HEK293 (cell line): ENCODE measurements around the gene SMIM7.
A peak's percentile ranks its signal among the peaks of the same experiment; 100 is the strongest.

Source experiments
- CTCF ChIA-PET: fragments of 350-600 bp; formaldehyde crosslinking; extraction: SDS; loops from one replicate; lab custom pipeline; 2021; ENCODE audit warnings: antibody characterized with exemption; lab: Yijun Ruan, JAX
- POLR2A ChIA-PET: fragments of 300-600 bp; formaldehyde crosslinking; extraction: SDS; loops from one replicate; lab custom pipeline; 2020; ENCODE audit warnings: antibody characterized with exemption, inconsistent platforms; lab: Yijun Ruan, JAX
- H3K27ac ChIP-seq: fragments of 200-500 bp; sonication (Bioruptor generic); 2 replicates; pipeline ENCODE4 v1.5.1; 2014; ENCODE audit warnings: low read depth, low read length, control low read depth, inconsistent platforms; ENCODE audit errors: extremely low read depth
- H3K36me3 ChIP-seq, 2 experiments: fragments of 200-500 bp in 1 of 2; sonication (Bioruptor generic) in 1 of 2; 1 replicate in 1 of 2; 2 replicates in 1 of 2; pipeline ENCODE4 v1.5.1; 2014 to 2017; ENCODE audit warnings: inconsistent platforms in 2 of 2, low read length in 2 of 2; ENCODE audit not compliant: control insufficient read depth in 2 of 2, insufficient read depth in 1 of 2
- H3K4me1 ChIP-seq: fragments of 200-500 bp; sonication (Bioruptor generic); 2 replicates; pipeline ENCODE4 v1.5.1; 2014; ENCODE audit warnings: mild to moderate bottlenecking, low read length, inconsistent platforms; ENCODE audit not compliant: control insufficient read depth, insufficient read depth
- H3K4me3 ChIP-seq: 2 replicates; pipeline ENCODE4 v1.5.1; 2011; ENCODE audit warnings: low read depth, mild to moderate bottlenecking, control low read depth, low read length, moderate library complexity
- H3K9me3 ChIP-seq: fragments of 200-500 bp; sonication (Bioruptor generic); 2 replicates; pipeline ENCODE4 v1.5.1; 2014; ENCODE audit warnings: low read depth, low read length, inconsistent platforms; ENCODE audit not compliant: control insufficient read depth, insufficient read depth
- PRDM1 ChIP-seq: fragments of 450-650 bp; formaldehyde crosslinking; IDR thresholded peaks from 2 replicates; pipeline ENCODE4; 2016; ENCODE audit warnings: missing biosample characterization, missing genetic modification characterization
- REPIN1 ChIP-seq: fragments of 450-650 bp; formaldehyde crosslinking; IDR thresholded peaks from 2 replicates; pipeline ENCODE4 v1.5.1; 2017; ENCODE audit warnings: missing biosample characterization, missing genetic modification characterization, low read depth
- YY2 ChIP-seq: fragments of 450-650 bp; formaldehyde crosslinking; IDR thresholded peaks from 2 replicates; pipeline ENCODE4 v1.5.1; 2016; ENCODE audit warnings: missing biosample characterization, missing genetic modification characterization
- ZNF10 ChIP-seq: fragments of 450-650 bp; formaldehyde crosslinking; IDR thresholded peaks from 2 replicates; pipeline ENCODE4 v1.5.1; 2017; ENCODE audit warnings: missing biosample characterization, missing genetic modification characterization
- ZNF140 ChIP-seq: fragments of 450-650 bp; formaldehyde crosslinking; IDR thresholded peaks from 2 replicates; pipeline ENCODE4 v1.5.1; 2016; ENCODE audit warnings: missing biosample characterization, missing genetic modification characterization
- ZNF211 ChIP-seq: fragments of 450-650 bp; formaldehyde crosslinking; IDR thresholded peaks from 2 replicates; pipeline ENCODE4 v1.5.1; 2016; ENCODE audit warnings: low read depth, missing biosample characterization, missing genetic modification characterization
- ZNF24 ChIP-seq: fragments of 450-650 bp; formaldehyde crosslinking; IDR thresholded peaks from 2 replicates; pipeline ENCODE4 v1.5.1; 2016; ENCODE audit warnings: missing biosample characterization, missing genetic modification characterization
- ZNF423 ChIP-seq: fragments of 450-650 bp; formaldehyde crosslinking; IDR thresholded peaks from 2 replicates; pipeline ENCODE4 v1.5.1; 2016; ENCODE audit warnings: missing biosample characterization, missing genetic modification characterization
- ZNF529 ChIP-seq: fragments of 450-650 bp; formaldehyde crosslinking; IDR thresholded peaks from 2 replicates; pipeline ENCODE4 v1.5.1; 2017; ENCODE audit warnings: missing genetic modification characterization, missing biosample characterization; ENCODE audit not compliant: insufficient replicate concordance
- ZNF585B ChIP-seq: fragments of 450-650 bp; formaldehyde crosslinking; IDR thresholded peaks from 2 replicates; pipeline ENCODE4 v1.5.1; 2016; ENCODE audit warnings: missing biosample characterization, missing genetic modification characterization
- ZNF658 ChIP-seq: fragments of 450-650 bp; formaldehyde crosslinking; IDR thresholded peaks from 2 replicates; pipeline ENCODE4; 2016; ENCODE audit warnings: missing biosample characterization, missing genetic modification characterization
- ZNF664 ChIP-seq: fragments of 450-650 bp; formaldehyde crosslinking; IDR thresholded peaks from 2 replicates; pipeline ENCODE4 v1.5.1; 2016; ENCODE audit warnings: missing biosample characterization, missing genetic modification characterization
- ZNF830 ChIP-seq: fragments of 450-650 bp; IDR thresholded peaks from 2 replicates; pipeline ENCODE4 v1.5.0; 2018; ENCODE audit warnings: missing biosample characterization, missing genetic modification characterization, low read depth, mild to moderate bottlenecking, moderate library complexity
- TF ChIP-seq, protein P1 (sequence below): fragments of 450-650 bp; formaldehyde crosslinking; IDR thresholded peaks from 2 replicates; pipeline ENCODE4 v1.5.1; 2016; ENCODE audit warnings: missing biosample characterization, missing genetic modification characterization, borderline replicate concordance
- TF ChIP-seq, protein P2 (sequence below): fragments of 450-650 bp; formaldehyde crosslinking; IDR thresholded peaks from 2 replicates; pipeline ENCODE4 v1.5.1; 2016; ENCODE audit warnings: missing biosample characterization, missing genetic modification characterization
- TF ChIP-seq, protein P3 (sequence below): fragments of 450-650 bp; IDR thresholded peaks from 2 replicates; pipeline ENCODE4 v1.5.1; 2018; ENCODE audit warnings: missing biosample characterization, missing genetic modification characterization

SMIM7 gene

DNA sequence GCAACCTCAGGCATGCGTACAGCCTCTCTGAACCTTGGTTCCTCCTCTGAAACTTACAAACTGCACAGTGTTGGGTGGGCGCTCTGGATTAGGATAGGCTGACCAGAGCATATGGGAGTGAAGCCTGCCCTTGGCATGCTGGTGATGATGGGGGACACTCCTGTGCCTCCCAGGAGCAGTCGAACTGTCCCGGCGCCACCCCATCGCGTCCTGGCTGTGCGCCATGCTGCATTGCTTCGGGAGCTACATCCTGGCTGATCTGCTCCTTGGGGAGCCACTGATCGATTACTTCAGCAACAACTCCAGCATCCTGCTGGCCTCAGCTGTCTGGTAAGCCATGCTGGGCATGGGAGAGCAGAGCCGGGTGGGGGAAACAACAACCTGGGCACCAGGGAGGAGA, 19.9 kb upstream of the SMIM7 start:
- POLR2A ChIA-PET, result interaction anchor here (0.6 kb wide), 1 partner anchor 625 kb away, joined by 4 read pairs; no protein-coding TSS in a partner anchor
- TF ChIP-seq, protein P1, sequence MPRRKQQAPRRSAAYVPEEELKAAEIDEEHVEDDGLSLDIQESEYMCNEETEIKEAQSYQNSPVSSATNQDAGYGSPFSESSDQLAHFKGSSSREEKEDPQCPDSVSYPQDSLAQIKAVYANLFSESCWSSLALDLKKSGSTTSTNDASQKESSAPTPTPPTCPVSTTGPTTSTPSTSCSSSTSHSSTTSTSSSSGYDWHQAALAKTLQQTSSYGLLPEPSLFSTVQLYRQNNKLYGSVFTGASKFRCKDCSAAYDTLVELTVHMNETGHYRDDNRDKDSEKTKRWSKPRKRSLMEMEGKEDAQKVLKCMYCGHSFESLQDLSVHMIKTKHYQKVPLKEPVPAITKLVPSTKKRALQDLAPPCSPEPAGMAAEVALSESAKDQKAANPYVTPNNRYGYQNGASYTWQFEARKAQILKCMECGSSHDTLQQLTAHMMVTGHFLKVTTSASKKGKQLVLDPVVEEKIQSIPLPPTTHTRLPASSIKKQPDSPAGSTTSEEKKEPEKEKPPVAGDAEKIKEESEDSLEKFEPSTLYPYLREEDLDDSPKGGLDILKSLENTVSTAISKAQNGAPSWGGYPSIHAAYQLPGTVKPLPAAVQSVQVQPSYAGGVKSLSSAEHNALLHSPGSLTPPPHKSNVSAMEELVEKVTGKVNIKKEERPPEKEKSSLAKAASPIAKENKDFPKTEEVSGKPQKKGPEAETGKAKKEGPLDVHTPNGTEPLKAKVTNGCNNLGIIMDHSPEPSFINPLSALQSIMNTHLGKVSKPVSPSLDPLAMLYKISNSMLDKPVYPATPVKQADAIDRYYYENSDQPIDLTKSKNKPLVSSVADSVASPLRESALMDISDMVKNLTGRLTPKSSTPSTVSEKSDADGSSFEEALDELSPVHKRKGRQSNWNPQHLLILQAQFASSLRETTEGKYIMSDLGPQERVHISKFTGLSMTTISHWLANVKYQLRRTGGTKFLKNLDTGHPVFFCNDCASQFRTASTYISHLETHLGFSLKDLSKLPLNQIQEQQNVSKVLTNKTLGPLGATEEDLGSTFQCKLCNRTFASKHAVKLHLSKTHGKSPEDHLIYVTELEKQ (tag by site-specific recombination), result no peak
- TF ChIP-seq, protein P2, sequence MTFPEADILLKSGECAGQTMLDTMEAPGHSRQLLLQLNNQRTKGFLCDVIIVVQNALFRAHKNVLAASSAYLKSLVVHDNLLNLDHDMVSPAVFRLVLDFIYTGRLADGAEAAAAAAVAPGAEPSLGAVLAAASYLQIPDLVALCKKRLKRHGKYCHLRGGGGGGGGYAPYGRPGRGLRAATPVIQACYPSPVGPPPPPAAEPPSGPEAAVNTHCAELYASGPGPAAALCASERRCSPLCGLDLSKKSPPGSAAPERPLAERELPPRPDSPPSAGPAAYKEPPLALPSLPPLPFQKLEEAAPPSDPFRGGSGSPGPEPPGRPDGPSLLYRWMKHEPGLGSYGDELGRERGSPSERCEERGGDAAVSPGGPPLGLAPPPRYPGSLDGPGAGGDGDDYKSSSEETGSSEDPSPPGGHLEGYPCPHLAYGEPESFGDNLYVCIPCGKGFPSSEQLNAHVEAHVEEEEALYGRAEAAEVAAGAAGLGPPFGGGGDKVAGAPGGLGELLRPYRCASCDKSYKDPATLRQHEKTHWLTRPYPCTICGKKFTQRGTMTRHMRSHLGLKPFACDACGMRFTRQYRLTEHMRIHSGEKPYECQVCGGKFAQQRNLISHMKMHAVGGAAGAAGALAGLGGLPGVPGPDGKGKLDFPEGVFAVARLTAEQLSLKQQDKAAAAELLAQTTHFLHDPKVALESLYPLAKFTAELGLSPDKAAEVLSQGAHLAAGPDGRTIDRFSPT (tag by site-specific recombination), result no peak
- TF ChIP-seq ZNF24 (tag by site-specific recombination) (no peak), ZNF423 (tag by site-specific recombination) (no peak), ZNF140 (tag by site-specific recombination) (no peak), YY2 (tag by site-specific recombination) (no peak), ZNF658 (tag by site-specific recombination) (no peak), ZNF211 (tag by site-specific recombination) (no peak), ZNF664 (tag by site-specific recombination) (no peak)
- no peak overlapping the region for H3K4me3 ChIP-seq
- no peaks in the 10 kb centered on the region for H3K9me3 ChIP-seq
- H3K27ac ChIP-seq, result no peak overlapping the region
- CTCF ChIA-PET, result no interaction called here
- H3K4me1 ChIP-seq, result no peaks in the 10 kb centered on the region
- H3K36me3 ChIP-seq, result peaks cover 0 to 21% of the 10 kb centered on the region in 2 experiments; a peak in 1 of 3 replicates

DNA sequence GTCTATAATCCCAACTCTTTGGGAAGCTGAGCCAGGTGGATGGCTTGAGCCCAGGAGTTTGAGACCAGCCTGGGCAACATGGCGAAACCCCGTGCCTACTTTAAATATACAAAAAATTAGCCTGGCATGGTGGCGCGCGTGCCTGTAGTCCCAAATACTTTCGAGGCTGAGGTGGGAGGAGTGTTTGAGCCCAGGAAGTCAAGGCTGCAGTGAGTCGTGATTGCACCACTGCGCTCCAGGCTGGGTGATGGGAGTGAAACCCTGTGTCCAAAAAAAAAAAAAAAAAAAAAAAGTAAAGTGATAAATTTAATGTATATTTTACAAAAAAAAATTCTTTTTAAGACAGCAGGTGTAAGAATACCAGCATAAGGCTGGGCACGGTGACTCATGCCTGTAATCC, 18.6 kb upstream of the SMIM7 start:
- Histone ChIP-seq H3K36me3 (peaks cover 0 to 21% of the 10 kb centered on the region in 2 experiments; a peak in 1 of 3 replicates), H3K4me1 (no peaks in the 10 kb centered on the region), H3K27ac (no peak overlapping the region), H3K9me3 (no peaks in the 10 kb centered on the region), H3K4me3 (no peak overlapping the region)
- TF ChIP-seq, protein P3, sequence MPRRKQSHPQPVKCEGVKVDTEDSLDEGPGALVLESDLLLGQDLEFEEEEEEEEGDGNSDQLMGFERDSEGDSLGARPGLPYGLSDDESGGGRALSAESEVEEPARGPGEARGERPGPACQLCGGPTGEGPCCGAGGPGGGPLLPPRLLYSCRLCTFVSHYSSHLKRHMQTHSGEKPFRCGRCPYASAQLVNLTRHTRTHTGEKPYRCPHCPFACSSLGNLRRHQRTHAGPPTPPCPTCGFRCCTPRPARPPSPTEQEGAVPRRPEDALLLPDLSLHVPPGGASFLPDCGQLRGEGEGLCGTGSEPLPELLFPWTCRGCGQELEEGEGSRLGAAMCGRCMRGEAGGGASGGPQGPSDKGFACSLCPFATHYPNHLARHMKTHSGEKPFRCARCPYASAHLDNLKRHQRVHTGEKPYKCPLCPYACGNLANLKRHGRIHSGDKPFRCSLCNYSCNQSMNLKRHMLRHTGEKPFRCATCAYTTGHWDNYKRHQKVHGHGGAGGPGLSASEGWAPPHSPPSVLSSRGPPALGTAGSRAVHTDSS (tag by site-specific recombination), result no peak
- TF ChIP-seq ZNF585B (tag by site-specific recombination), result no peak
- no peak for TF ChIP-seq REPIN1 (tag by site-specific recombination)
- no peak for TF ChIP-seq ZNF10 (tag by site-specific recombination)
- TF ChIP-seq ZNF830, result no peak
- ChIA-PET CTCF (no interaction called here), POLR2A (interaction anchor here (0.6 to 1.5 kb wide), 2 partner anchors 18 to 63 kb away, joined by 4 to 7 read pairs; partner anchors contain the start of gene TMEM38A)

DNA sequence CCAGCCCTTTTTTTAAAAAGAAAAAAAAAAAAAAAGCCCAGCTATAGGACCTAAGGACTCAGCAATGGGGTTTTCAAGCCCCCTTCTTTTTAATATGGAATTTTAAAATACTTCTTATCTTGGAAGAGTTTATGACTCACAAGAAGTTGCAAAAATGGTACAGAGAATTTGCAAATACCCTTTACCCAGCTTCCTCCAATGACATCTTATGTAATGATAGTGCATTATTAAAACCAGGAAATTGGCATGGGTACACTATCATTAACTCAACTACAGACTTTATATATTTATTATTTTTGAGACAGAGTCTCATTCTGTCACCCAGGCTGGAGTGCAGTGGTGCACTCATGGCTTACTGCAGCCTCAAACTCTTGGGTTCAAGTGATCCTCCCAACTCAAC, 17.1 kb upstream of the SMIM7 start:
- H3K36me3 ChIP-seq, result peaks cover 0 to 21% of the 10 kb centered on the region in 2 experiments; a peak in 1 of 3 replicates
- TF ChIP-seq PRDM1 (tag by site-specific recombination) (no peak), ZNF529 (tag by site-specific recombination) (peak; percentile 86)
- TF ChIP-seq, all 188 proteins: peak for 1
- CTCF ChIA-PET, result interaction anchor here (0.6 kb wide), 1 partner anchor 25 kb away, joined by 3 read pairs; no protein-coding TSS in a partner anchor
- no peaks in the 10 kb centered on the region for H3K9me3 ChIP-seq
- POLR2A ChIA-PET, result no interaction called here
- H3K4me3 ChIP-seq, result no peak overlapping the region
- H3K27ac ChIP-seq, result no peak overlapping the region
- H3K4me1 ChIP-seq, result no peaks in the 10 kb centered on the region
